HG03066 (cell line): ENCODE results near the gene FIG4.
"Not testable (repeated sequence)": the region's sequence is repeated elsewhere in the genome, so short reads cannot be mapped to it uniquely, and the experiment has no call there.

Source experiments
- ATAC-seq: cut with Tn5 transposase; IDR thresholded peaks from one replicate; pipeline ENCODE4 v1.9.1; 2021; ENCODE audit warnings: low read depth; ENCODE audit not compliant: unreplicated experiment

FIG4 gene

GRCh38 chr6:109690737-109691621, at the start of gene FIG4, which contains the start of gene AK9:
Gene FIG4, plus strand, starts transcription at chr6:109691296. Its CDS starts 140 bp downstream, at chr6:109691436.
Gene AK9, minus strand, starts transcription at chr6:109691202. Its CDS starts 15,457 bp downstream, at chr6:109675745.
- ATAC-seq = peak; percentile 95

- no peak for ATAC-seq
Observed at GRCh38 chr6:109644131-109644530, 47.0 kb upstream of the FIG4 start.

- no peak for ATAC-seq
Observed at GRCh38 chr6:109653264-109653663, 37.8 kb upstream of the FIG4 start.

- ATAC-seq = no peak
Observed at GRCh38 chr6:109655761-109656262, 35.3 kb upstream of the FIG4 start.

GRCh38 chr6:109660526-109661320, 30.4 kb upstream of the FIG4 start:
- ATAC-seq = no peak

GRCh38 chr6:109662192-109662591, 28.9 kb upstream of the FIG4 start:
- no peak for ATAC-seq

- no peak for ATAC-seq
Observed at GRCh38 chr6:109669811-109670210, 21.3 kb upstream of the FIG4 start.

- ATAC-seq = no peak
Observed at GRCh38 chr6:109671733-109672132, 19.4 kb upstream of the FIG4 start.

GRCh38 chr6:109672175-109672574, 18.9 kb upstream of the FIG4 start:
- ATAC-seq = no peak

- ATAC-seq = no peak
Observed at GRCh38 chr6:109672839-109673238, 18.3 kb upstream of the FIG4 start.

- ATAC-seq = no peak
Observed at GRCh38 chr6:109676724-109677123, 14.4 kb upstream of the FIG4 start.

GRCh38 chr6:109678240-109678639, 12.9 kb upstream of the FIG4 start:
- no peak for ATAC-seq

GRCh38 chr6:109678661-109679505, 12.2 kb upstream of the FIG4 start:
- not testable (repeated sequence) for ATAC-seq

GRCh38 chr6:109686566-109687265, 4.4 kb upstream of the FIG4 start:
- no peak for ATAC-seq

- ATAC-seq = no peak
Observed at GRCh38 chr6:109687271-109687761, 3.8 kb upstream of the FIG4 start.

GRCh38 chr6:109690373-109690736, 741 bp upstream of the FIG4 start:
- ATAC-seq = peak; percentile 40

GRCh38 chr6:109693111-109693510, 2.0 kb downstream of the FIG4 start:
- ATAC-seq = peak; percentile 30

- ATAC-seq = no peak
Observed at GRCh38 chr6:109695468-109695867, 4.4 kb downstream of the FIG4 start.

- no peak for ATAC-seq
Observed at GRCh38 chr6:109696355-109696754, 5.3 kb downstream of the FIG4 start.

- ATAC-seq = no peak
Observed at GRCh38 chr6:109701221-109701620, 10.1 kb downstream of the FIG4 start.
